Ovary (tissue), 9 donors: ENCODE measurements around the gene MIEN1. TPM values are rescaled to one million over a fixed set of nuclear protein-coding genes. Genes with fewer than 3 reads are reported as not detected.

ENCODE experiments used
- DNase-seq, 5 donors: peaks; one replicate each; pipeline ENCODE4 v3.0.0-alpha.2; 2019 to 2020
- H3K27ac ChIP-seq, 2 donors: fragments of 200-600 bp; one replicate each; pipeline versions ENCODE4 v1.5.1 to v1.8.0; 2019 to 2022
- H3K27me3 ChIP-seq: fragments of 200-600 bp; one replicate; pipeline ENCODE4 v1.8.0; 2022
- H3K36me3 ChIP-seq: fragments of 200-600 bp; sonication (generic); one replicate; pipeline ENCODE4 v1.5.1; 2019
- H3K4me1 ChIP-seq: one replicate; pipeline ENCODE4 v1.8.1; 2013; ENCODE audit warnings: mild to moderate bottlenecking, moderate library complexity; ENCODE audit not compliant: insufficient read depth
- H3K4me3 ChIP-seq: fragments of 200-600 bp; sonication (generic); one replicate; pipeline ENCODE4 v1.5.1; 2017
- H3K9me3 ChIP-seq, 2 donors: fragments of 200-600 bp in 1 of 2; sonication (generic) in 1 of 2; one replicate each; pipeline versions ENCODE4 v1.5.1 to v1.8.1; 2013 to 2019; ENCODE audit warnings: mild to moderate bottlenecking in 1 of 2, moderate library complexity in 1 of 2
- EP300 ChIP-seq: sonication (generic); formaldehyde crosslinking; IDR thresholded peaks from one replicate; pipeline ENCODE4 v1.6.1; 2017; ENCODE audit warnings: antibody characterized with exemption
- POLR2A ChIP-seq: fragments of 450-650 bp; IDR thresholded peaks from one replicate; pipeline ENCODE4 v1.6.1; 2017; ENCODE audit warnings: antibody characterized with exemption, mild to moderate bottlenecking, moderate library complexity
- WGBS, 3 donors: extraction: QIAGEN DNeasy Blood & Tissue Kit in 1 of 3; methylation state at CpG; one replicate each; pipeline versions ENCODE4 v1.1.5 to v1.1.7; 2013 to 2017; 5-methylcytosine and 5-hydroxymethylcytosine counted together
- intact Hi-C, 4 donors: fragments of 100-400 bp; cut with DNase I; formaldehyde crosslinking; loops; one replicate each; pipeline versions ENCODE4 v1.11.0 to v1.15.1; 2022 to 2023
- polyA plus RNA-seq, 2 donors: library from polyadenylated mRNA; stranded (reverse); fragments of 200-250 nt in 1 of 2; fragments of 350-450 nt in 1 of 2; fragmentation: Illumina TruSeq in 1 of 2; extraction: RNeasy Lipid Tissue Mini Kit (QIAGEN cat#74804) in 1 of 2; gene quantifications; one replicate each; pipeline ENCODE4 v1.2.3, GENCODE V29; 2013 to 2014
- total RNA-seq, 7 donors: library from RNA; depleted of rRNA in 2 of 7; stranded (reverse); fragments of >200 nt in 2 of 7; fragmentation: NEBNext Ultra II Directional in 3 of 7; extraction: Animal tissue kit (Norgen Biotek cat#: 25700) in 3 of 7; gene quantifications; one replicate each; pipeline versions ENCODE4 v1.1.0 to v1.2.4, GENCODE V29; 2016 to 2023
- TF ChIP-seq, protein P1 (sequence below), 3 donors: fragments of 450-650 bp in 2 of 3; fragments of 200-600 bp in 1 of 3; IDR thresholded peaks; one replicate each; pipeline versions ENCODE4 v1.5.1 to v1.8.0; 2016 to 2022; ENCODE audit warnings: antibody characterized with exemption in 3 of 3, mild to moderate bottlenecking in 1 of 3
- donor health status: DM: no; HTN: no; CAD: no; lungs with moderate emphysema.
- donor health status: DM: no; HTN: no; CAD: no.
- donor health status: Bipolar disorder and iron deficiency.
- donor health status: DM: yes; HTN: yes; CAD: no.
- donor health status: DM: no; HTN: no; CAD: no.
- donor health status: DM: yes; HTN: yes; CAD: no.

MIEN1 gene
- total and polyA plus RNA-seq, 9 donors: 20.2 to 64.9 (median 25.5) TPM

DNA sequence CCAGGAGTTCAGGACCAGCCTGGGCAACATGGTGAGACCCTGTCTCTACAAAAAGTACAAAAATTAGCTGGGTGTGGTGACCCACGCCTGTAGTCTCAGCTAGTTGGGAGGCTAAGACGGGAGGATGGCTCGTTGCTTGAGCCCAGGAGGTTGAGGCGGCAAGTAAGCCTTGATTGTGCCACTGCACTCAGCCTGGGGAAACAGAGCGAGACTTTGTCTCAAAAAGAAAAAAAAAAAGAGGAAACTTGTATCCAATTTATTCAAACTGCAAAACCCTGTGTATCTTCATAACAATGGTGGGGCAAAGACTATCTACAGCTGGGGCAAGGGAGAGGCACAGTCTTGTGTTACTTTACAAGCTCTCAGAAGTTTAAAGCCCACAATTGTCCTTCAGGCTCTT is 28.9 kb upstream of the MIEN1 start:
- 83 to 87% (median 86%) methylated on average over 5 of the region's 5 CpGs for WGBS, 3 donors
- no peak for DNase-seq
- Histone ChIP-seq H3K4me1 (no peaks in the 10 kb centered on the region), H3K27me3 (no peaks in the 10 kb centered on the region), H3K27ac (no peak overlapping the region), H3K4me3 (no peak overlapping the region), H3K36me3 (no peaks in the 10 kb centered on the region), H3K9me3 (no peaks in the 10 kb centered on the region)
- intact Hi-C loops: no loop called here
- TF ChIP-seq POLR2A (no peak), EP300 (no peak)
- TF ChIP-seq, protein P1, sequence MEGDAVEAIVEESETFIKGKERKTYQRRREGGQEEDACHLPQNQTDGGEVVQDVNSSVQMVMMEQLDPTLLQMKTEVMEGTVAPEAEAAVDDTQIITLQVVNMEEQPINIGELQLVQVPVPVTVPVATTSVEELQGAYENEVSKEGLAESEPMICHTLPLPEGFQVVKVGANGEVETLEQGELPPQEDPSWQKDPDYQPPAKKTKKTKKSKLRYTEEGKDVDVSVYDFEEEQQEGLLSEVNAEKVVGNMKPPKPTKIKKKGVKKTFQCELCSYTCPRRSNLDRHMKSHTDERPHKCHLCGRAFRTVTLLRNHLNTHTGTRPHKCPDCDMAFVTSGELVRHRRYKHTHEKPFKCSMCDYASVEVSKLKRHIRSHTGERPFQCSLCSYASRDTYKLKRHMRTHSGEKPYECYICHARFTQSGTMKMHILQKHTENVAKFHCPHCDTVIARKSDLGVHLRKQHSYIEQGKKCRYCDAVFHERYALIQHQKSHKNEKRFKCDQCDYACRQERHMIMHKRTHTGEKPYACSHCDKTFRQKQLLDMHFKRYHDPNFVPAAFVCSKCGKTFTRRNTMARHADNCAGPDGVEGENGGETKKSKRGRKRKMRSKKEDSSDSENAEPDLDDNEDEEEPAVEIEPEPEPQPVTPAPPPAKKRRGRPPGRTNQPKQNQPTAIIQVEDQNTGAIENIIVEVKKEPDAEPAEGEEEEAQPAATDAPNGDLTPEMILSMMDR (IDR thresholded peaks at IDR 0.05): no peak

DNA sequence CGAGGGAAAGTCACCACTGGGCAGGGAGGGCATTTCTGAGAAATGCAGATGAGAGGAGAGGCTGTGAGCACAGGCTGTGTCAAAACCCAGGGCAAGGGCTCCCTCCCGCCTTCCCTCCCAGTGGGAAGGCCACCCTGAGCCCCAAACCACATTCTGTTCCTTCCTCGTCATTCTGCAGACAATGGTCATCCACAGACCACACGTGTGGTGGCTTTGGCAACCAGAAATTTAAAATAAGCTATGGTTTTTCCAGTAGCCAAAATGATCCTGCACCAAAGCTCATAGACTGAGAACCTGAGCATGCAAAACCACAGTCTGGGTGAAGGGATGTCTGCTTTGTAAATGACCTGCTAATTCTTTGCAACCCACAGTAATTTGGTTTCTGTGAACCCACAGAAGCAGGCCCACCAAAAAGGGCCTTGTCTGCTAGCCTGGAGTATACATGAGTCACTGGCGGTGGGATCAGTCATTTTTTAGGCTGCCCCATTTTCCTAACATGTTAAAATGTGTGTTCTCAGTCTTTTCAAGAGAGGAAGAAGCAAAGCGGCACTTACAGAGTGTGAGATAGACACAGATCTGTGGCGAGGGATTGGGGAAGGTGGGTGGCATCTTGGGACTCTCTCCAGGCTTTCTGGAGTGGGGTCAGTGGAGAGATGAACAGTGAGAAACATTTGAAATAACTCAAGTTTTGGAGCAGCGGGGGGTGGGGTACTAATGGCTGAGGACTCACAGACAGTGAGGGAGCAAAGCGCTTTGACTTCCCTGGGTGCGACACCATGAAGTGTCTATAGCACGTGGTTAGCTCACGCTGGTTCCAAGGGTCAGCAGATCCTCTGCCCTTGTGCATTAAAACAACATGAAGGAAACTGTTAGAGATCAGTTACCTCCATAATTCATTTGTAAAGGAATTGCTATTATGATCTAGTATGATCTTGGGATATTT is 27.9 kb upstream of the MIEN1 start:
- TF ChIP-seq, protein P1 (IDR thresholded peaks at IDR 0.05): no peak
- TF ChIP-seq POLR2A (no peak), EP300 (no peak)
- intact Hi-C loops: no loop called here
- Histone ChIP-seq H3K4me1 (no peaks in the 10 kb centered on the region), H3K4me3 (no peak overlapping the region), H3K27me3 (no peaks in the 10 kb centered on the region), H3K36me3 (no peaks in the 10 kb centered on the region), H3K27ac (no peak overlapping the region), H3K9me3 (no peaks in the 10 kb centered on the region)
- DNase-seq: no peak
- WGBS, 3 donors: 62 to 64% (median 63%) methylated on average over 12 of the region's 12 CpGs

GRCh38 chr17:39757176-39757662 is 26.9 kb upstream of the MIEN1 start:
- H3K4me3 ChIP-seq: no peak overlapping the region

DNA sequence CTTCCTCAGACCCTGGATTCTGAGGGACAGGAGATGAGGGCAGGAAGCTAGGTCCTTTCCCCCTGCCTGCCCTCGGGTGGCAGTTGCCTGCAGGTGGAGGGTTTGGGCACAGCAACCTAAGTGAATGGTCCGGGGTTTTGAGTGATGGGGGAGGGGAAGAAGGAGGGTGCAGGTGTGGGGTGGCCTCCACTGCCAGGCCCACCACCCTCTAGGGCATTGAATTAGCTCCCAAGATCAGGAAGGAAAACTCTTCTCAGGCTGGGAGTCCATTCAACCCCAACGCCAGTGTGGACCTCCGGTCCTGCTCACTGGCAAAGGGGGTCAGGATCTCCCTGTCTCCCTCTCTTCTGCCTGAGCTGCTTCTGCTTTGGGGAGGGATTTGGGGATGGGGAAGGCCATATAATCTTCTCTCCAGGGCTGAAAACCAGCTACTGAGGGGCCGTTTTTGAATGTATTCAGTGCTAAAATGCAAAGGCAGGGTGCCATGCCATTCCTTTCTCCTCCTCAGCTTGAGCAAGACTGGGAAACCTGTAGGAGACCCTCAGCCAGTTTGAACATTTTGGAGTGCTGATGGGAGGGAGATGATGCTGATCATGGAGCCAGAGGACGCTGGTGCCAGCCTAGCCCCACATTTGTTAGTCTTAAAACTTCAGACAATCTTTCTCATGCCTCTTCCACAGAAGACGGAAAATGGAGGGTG is 26.2 kb upstream of the MIEN1 start:
- H3K27ac ChIP-seq: no peak overlapping the region
- H3K9me3 ChIP-seq: no peaks in the 10 kb centered on the region
- H3K36me3 ChIP-seq: no peaks in the 10 kb centered on the region
- WGBS, 3 donors: 53 to 58% (median 57%) methylated on average over 7 of the region's 7 CpGs
- no peak overlapping the region for H3K4me3 ChIP-seq
- no peak for TF ChIP-seq POLR2A
- TF ChIP-seq, protein P1 (IDR thresholded peaks at IDR 0.05): no peak
- TF ChIP-seq EP300: no peak
- no peak for DNase-seq
- intact Hi-C loops: no loop called here
- H3K4me1 ChIP-seq: no peaks in the 10 kb centered on the region
- H3K27me3 ChIP-seq: no peaks in the 10 kb centered on the region

More at GRCh38 chr17:39757176-39757662, 26.9 kb upstream of the MIEN1 start:
- no peaks in the 10 kb centered on the region for H3K27me3 ChIP-seq
- DNase-seq: no peak
- no peak overlapping the region for H3K27ac ChIP-seq
- no peaks in the 10 kb centered on the region for H3K4me1 ChIP-seq
- no peaks in the 10 kb centered on the region for H3K36me3 ChIP-seq
- intact Hi-C loops: no loop called here
- TF ChIP-seq, protein P1 (IDR thresholded peaks at IDR 0.05): no peak
- no peak for TF ChIP-seq POLR2A
- TF ChIP-seq EP300: no peak
- no peaks in the 10 kb centered on the region for H3K9me3 ChIP-seq
- WGBS, 3 donors: 73 to 75% (median 73%) methylated on average over 4 of the region's 4 CpGs
